ENCODE data around the gene SIX3. TPM values are rescaled to one million over a fixed set of nuclear protein-coding genes. Genes with fewer than 3 reads are reported as not detected.
A peak's percentile ranks its signal among the peaks of the same experiment; 100 is the strongest.

The SIX3 gene
- total RNA-seq, 1 donor from 2014 or later = 0.68 TPM

GRCh38 chr2:44931198-44931780, 10.2 kb upstream of the SIX3 start:
- no peak overlapping the region for H3K4me3 Mint-ChIP-seq
- no peaks in the 10 kb centered on the region for H3K36me3 Mint-ChIP-seq
- TF ChIP-seq, protein P1, sequence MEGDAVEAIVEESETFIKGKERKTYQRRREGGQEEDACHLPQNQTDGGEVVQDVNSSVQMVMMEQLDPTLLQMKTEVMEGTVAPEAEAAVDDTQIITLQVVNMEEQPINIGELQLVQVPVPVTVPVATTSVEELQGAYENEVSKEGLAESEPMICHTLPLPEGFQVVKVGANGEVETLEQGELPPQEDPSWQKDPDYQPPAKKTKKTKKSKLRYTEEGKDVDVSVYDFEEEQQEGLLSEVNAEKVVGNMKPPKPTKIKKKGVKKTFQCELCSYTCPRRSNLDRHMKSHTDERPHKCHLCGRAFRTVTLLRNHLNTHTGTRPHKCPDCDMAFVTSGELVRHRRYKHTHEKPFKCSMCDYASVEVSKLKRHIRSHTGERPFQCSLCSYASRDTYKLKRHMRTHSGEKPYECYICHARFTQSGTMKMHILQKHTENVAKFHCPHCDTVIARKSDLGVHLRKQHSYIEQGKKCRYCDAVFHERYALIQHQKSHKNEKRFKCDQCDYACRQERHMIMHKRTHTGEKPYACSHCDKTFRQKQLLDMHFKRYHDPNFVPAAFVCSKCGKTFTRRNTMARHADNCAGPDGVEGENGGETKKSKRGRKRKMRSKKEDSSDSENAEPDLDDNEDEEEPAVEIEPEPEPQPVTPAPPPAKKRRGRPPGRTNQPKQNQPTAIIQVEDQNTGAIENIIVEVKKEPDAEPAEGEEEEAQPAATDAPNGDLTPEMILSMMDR (conservative IDR thresholded peaks at IDR 0.05) = no peak
- peaks cover 12% of the 10 kb centered on the region for H3K4me1 Mint-ChIP-seq (ENCODE audit: unreplicated experiment)
- H3K9me3 Mint-ChIP-seq = no peaks in the 10 kb centered on the region
- no peak for DNase-seq (ENCODE audit: extremely low spot score, unreplicated experiment)
- H3K27me3 Mint-ChIP-seq = peaks cover 90% of the 10 kb centered on the region
- H3K27ac Mint-ChIP-seq = peak overlapping the region; percentile 34

GRCh38 chr2:44932079-44932478, 9.4 kb upstream of the SIX3 start:
- Mint-ChIP-seq H3K27ac (no peak overlapping the region), H3K4me1 (ENCODE audit: unreplicated experiment) (peaks cover 12% of the 10 kb centered on the region)
- TF ChIP-seq, protein P1 (conservative IDR thresholded peaks at IDR 0.05) = no peak

GRCh38 chr2:44932564-44933392, 8.7 kb upstream of the SIX3 start:
- H3K9me3 Mint-ChIP-seq = no peaks in the 10 kb centered on the region
- peaks cover 12% of the 10 kb centered on the region for H3K4me1 Mint-ChIP-seq (ENCODE audit: unreplicated experiment)
- H3K36me3 Mint-ChIP-seq = no peaks in the 10 kb centered on the region
- no peak overlapping the region for H3K27ac Mint-ChIP-seq
- TF ChIP-seq, protein P1 (conservative IDR thresholded peaks at IDR 0.05) = no peak
- H3K4me3 Mint-ChIP-seq = peak overlapping the region; percentile 11
- DNase-seq (ENCODE audit: extremely low spot score, unreplicated experiment) = no peak
- peaks cover 89% of the 10 kb centered on the region for H3K27me3 Mint-ChIP-seq

More at GRCh38 chr2:44932079-44932478, 9.4 kb upstream of the SIX3 start:
- peak overlapping the region; percentile 11 for H3K4me3 Mint-ChIP-seq
- H3K27me3 Mint-ChIP-seq = peaks cover 90% of the 10 kb centered on the region
- no peak for DNase-seq (ENCODE audit: extremely low spot score, unreplicated experiment)
- no peaks in the 10 kb centered on the region for H3K36me3 Mint-ChIP-seq
- no peaks in the 10 kb centered on the region for H3K9me3 Mint-ChIP-seq

DNA sequence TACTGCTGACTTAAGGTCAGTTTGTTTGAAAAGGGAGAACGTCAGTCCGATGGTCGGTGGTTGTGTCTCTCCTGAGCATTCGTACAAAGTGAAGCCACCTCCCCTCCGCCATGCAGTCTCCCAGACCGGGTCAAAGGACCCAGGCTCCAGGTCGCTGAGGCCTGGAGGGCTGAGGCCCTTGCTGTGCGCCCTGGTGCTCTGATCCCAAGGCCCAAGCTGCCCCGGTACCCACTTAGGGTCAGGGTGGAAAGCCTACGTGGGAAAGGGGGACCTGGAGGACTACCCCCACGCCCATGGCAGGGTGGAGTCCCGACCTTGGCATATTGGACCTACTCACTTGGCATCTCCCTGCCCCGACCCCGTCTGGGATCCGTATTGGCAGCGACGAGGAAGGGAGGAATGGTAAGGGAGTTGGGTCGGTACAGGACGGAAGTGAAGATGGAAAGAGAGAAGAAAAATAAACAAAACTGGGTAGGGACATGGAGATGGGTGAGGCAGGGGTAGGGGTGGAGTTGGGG, 8.0 kb upstream of the SIX3 start:
- H3K4me1 Mint-ChIP-seq (ENCODE audit: unreplicated experiment) = peaks cover 12% of the 10 kb centered on the region
- H3K9me3 Mint-ChIP-seq = no peaks in the 10 kb centered on the region
- H3K36me3 Mint-ChIP-seq = no peaks in the 10 kb centered on the region
- peaks cover 89% of the 10 kb centered on the region for H3K27me3 Mint-ChIP-seq
- TF ChIP-seq, protein P1 (conservative IDR thresholded peaks at IDR 0.05) = no peak
- peak overlapping the region; percentile 49 for H3K4me3 Mint-ChIP-seq
- no peak overlapping the region for H3K27ac Mint-ChIP-seq
- no peak for DNase-seq (ENCODE audit: extremely low spot score, unreplicated experiment)

DNA sequence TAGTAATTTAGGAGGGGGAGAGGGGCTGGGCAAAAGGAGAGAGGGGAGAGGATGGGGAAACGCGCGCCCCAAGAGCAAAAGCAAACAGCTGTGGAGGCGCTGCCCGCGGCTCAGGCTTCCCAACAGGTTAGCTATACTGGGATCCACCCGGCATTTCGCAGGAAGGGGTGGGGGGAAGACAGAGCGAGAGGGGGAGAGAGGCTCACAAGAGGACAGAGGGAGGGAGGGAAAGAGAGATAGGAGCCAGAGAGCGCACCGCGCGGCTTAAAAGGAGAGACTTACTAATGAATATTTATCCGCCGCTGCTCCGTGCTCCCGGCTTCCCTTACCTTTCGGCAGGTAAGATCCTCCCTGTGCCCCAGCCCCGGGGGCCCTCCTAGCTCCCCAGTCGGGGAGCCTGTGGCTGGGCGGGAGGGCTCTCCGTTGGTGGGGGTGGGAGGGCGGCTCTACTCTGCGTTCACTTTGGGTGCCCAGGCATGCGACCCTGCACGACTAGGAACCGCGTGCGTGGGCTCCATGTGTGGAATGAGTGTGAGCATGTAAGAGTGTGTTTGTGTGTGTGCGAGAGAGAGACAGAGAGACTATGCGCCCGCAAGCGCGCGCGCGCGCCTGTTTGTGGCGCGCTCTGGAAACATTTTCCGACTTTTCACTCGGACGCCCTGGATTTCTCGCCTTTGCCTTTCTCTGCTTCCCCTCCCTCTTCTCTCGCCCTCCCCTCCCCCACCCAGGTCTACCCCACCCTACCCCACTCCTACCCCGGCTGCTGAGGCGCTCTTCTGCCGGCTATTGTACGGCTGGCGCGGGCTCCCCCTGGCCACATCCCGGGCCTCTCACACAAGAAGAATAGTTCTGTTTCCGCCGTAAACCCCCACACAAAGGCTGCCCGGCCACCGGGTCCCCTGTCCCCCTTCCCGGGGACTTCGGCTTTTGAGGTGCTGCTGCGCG, 7.2 kb upstream of the SIX3 start:
- Mint-ChIP-seq H3K4me3 (peak overlapping the region; percentile 76), H3K4me1 (ENCODE audit: unreplicated experiment) (peaks cover 12% of the 10 kb centered on the region)

More for the DNA sequence above, 7.2 kb upstream of the SIX3 start:
- no peaks in the 10 kb centered on the region for H3K36me3 Mint-ChIP-seq
- TF ChIP-seq, protein P1 (conservative IDR thresholded peaks at IDR 0.05) = no peak
- no peak overlapping the region for H3K27ac Mint-ChIP-seq
- no peaks in the 10 kb centered on the region for H3K9me3 Mint-ChIP-seq
- DNase-seq (ENCODE audit: extremely low spot score, unreplicated experiment) = no peak
- H3K27me3 Mint-ChIP-seq = peaks cover 90% of the 10 kb centered on the region

Data from type B pancreatic cell (in vitro differentiated cells).